Upper lobe of left lung (tissue), 4 donors: ENCODE results near the gene THUMPD1.

ENCODE experiments used
- POLR2A ChIP-seq, 4 donors: fragments of 450-650 bp; IDR thresholded peaks; one replicate each; pipeline ENCODE4 v1.5.1; 2016 to 2017; ENCODE audit warnings: antibody characterized with exemption in 4 of 4, mild to moderate bottlenecking in 2 of 4
- POLR2AphosphoS5 ChIP-seq, 2 donors: sonication (generic); formaldehyde crosslinking; IDR thresholded peaks; one replicate each; pipeline ENCODE4 v1.5.1; 2017; ENCODE audit warnings: antibody characterized with exemption in 2 of 2
- TF ChIP-seq, protein P1 (sequence below), 6 experiments: fragments of 450-650 bp in 4 of 6; fragments of 200-600 bp in 2 of 6; sonication (generic) in 2 of 6; IDR thresholded peaks; one replicate each; pipeline ENCODE4 v1.5.1; 2016 to 2019; ENCODE audit warnings: antibody characterized with exemption in 6 of 6

DNA sequence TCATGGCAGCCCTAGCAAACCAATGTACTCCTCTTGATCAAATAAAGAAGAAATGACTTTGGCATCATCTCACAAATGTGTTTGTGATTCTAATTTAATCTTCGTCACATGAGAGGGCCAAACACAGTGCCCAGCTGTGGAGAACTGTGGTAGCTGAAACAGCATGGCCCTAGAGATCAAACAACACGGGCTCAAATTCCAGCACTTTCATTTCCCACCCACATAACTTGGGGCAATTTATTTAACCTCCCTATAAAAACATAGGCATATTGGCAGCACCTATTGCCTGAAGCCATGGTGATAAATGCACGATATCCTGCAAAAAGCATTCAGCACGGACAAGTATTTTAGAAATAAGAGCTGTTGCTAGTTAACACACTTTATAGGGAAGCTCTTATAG lies 46.6 kb downstream of the THUMPD1 start:
- TF ChIP-seq, protein P1, sequence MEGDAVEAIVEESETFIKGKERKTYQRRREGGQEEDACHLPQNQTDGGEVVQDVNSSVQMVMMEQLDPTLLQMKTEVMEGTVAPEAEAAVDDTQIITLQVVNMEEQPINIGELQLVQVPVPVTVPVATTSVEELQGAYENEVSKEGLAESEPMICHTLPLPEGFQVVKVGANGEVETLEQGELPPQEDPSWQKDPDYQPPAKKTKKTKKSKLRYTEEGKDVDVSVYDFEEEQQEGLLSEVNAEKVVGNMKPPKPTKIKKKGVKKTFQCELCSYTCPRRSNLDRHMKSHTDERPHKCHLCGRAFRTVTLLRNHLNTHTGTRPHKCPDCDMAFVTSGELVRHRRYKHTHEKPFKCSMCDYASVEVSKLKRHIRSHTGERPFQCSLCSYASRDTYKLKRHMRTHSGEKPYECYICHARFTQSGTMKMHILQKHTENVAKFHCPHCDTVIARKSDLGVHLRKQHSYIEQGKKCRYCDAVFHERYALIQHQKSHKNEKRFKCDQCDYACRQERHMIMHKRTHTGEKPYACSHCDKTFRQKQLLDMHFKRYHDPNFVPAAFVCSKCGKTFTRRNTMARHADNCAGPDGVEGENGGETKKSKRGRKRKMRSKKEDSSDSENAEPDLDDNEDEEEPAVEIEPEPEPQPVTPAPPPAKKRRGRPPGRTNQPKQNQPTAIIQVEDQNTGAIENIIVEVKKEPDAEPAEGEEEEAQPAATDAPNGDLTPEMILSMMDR (IDR thresholded peaks at IDR 0.05): no peak
- TF ChIP-seq POLR2AphosphoS5 (IDR thresholded peaks at IDR 0.05) (no peak), POLR2A (IDR thresholded peaks at IDR 0.05) (no peak)
